Progenitor cell of endocrine pancreas (in vitro differentiated cells): Measurements from ENCODE around the gene SYAP1. TPM values are rescaled to one million over a fixed set of nuclear protein-coding genes. Genes with fewer than 3 reads are reported as not detected.

Source experiments
- DNase-seq: peaks from one replicate; pipeline ENCODE4 v3.0.0; 2021; ENCODE audit warnings: low spot score; ENCODE audit not compliant: unreplicated experiment
- H3K27ac Mint-ChIP-seq: 2 replicates; pipeline ENCODE4 v1.8.0; 2021; ENCODE audit warnings: mild to moderate bottlenecking, moderate library complexity, mixed read lengths
- H3K27me3 Mint-ChIP-seq: 2 replicates; pipeline ENCODE4 v1.8.0; 2021; ENCODE audit warnings: mixed read lengths
- H3K36me3 Mint-ChIP-seq: 2 replicates; pipeline ENCODE4 v1.8.0; 2022; ENCODE audit warnings: mixed read lengths; ENCODE audit not compliant: insufficient read depth
- H3K4me1 Mint-ChIP-seq: 2 replicates; pipeline ENCODE4 v1.8.0; 2021; ENCODE audit warnings: low read depth, mixed read lengths
- H3K4me3 Mint-ChIP-seq: 2 replicates; pipeline ENCODE4 v1.8.0; 2021; ENCODE audit warnings: low read depth, mild to moderate bottlenecking, moderate library complexity, mixed read lengths
- H3K9me3 Mint-ChIP-seq: 2 replicates; pipeline ENCODE4 v1.8.0; 2021; ENCODE audit warnings: low read depth, mixed read lengths
- CTCF ChIP-seq: fragments of 200-600 bp; sonication (generic); IDR thresholded peaks from one replicate; pipeline ENCODE4 v1.5.0; 2021; ENCODE audit warnings: antibody characterized with exemption, mild to moderate bottlenecking; ENCODE audit not compliant: unreplicated experiment
- total RNA-seq: library from RNA; stranded (reverse); gene quantifications from 2 replicates; pipeline ENCODE4 v1.2.1, GENCODE V29; 2021

Gene SYAP1
- total RNA-seq, 1 donor from 2014 or later = 59.0 TPM

GRCh38 chrX:16705370-16705769 lies 14.0 kb upstream of the SYAP1 start:
- no peak for DNase-seq
- no peak for TF ChIP-seq CTCF
- Mint-ChIP-seq H3K27ac (no peak overlapping the region), H3K4me1 (peaks cover 3% of the 10 kb centered on the region), H3K9me3 (no peaks in the 10 kb centered on the region), H3K36me3 (peaks cover 38% of the 10 kb centered on the region), H3K4me3 (no peak overlapping the region), H3K27me3 (no peaks in the 10 kb centered on the region)

- H3K4me3 Mint-ChIP-seq = no peak overlapping the region
- peaks cover 15% of the 10 kb centered on the region for H3K4me1 Mint-ChIP-seq
- no peaks in the 10 kb centered on the region for H3K9me3 Mint-ChIP-seq
- H3K27me3 Mint-ChIP-seq = no peaks in the 10 kb centered on the region
- TF ChIP-seq CTCF = no peak
- DNase-seq = no peak
- peaks cover 23% of the 10 kb centered on the region for H3K36me3 Mint-ChIP-seq
- no peak overlapping the region for H3K27ac Mint-ChIP-seq
These were observed 11.4 kb upstream of the SYAP1 start for GRCh38 chrX:16708016-16708415.

- no peaks in the 10 kb centered on the region for H3K27me3 Mint-ChIP-seq
- H3K27ac Mint-ChIP-seq = peak overlapping the region; percentile 95
- H3K36me3 Mint-ChIP-seq = peaks cover 16% of the 10 kb centered on the region
- no peak for TF ChIP-seq CTCF
- H3K4me3 Mint-ChIP-seq = peak overlapping the region; percentile 93
- H3K4me1 Mint-ChIP-seq = peaks cover 14% of the 10 kb centered on the region
- no peak for DNase-seq
- no peaks in the 10 kb centered on the region for H3K9me3 Mint-ChIP-seq
These were observed 8.1 kb upstream of the SYAP1 start for GRCh38 chrX:16711219-16711811.

GRCh38 chrX:16711893-16712547 lies 7.4 kb upstream of the SYAP1 start:
- Mint-ChIP-seq H3K27me3 (no peaks in the 10 kb centered on the region), H3K9me3 (no peaks in the 10 kb centered on the region), H3K27ac (peak overlapping the region; percentile 99), H3K4me1 (peaks cover 14% of the 10 kb centered on the region), H3K4me3 (peak overlapping the region; percentile 93), H3K36me3 (peaks cover 15% of the 10 kb centered on the region)
- DNase-seq = peak; percentile 38
- TF ChIP-seq CTCF = no peak

GRCh38 chrX:16712548-16713155 lies 6.8 kb upstream of the SYAP1 start, which contains the start of gene CTPS2:
TSS of gene CTPS2 (minus strand) at chrX:16712669. CDS start at chrX:16702902, 9,767 bp downstream.
- Mint-ChIP-seq H3K27me3 (no peaks in the 10 kb centered on the region), H3K27ac (peak within 1 kb of the TSS; percentile 99), H3K9me3 (no peaks in the 10 kb centered on the region), H3K36me3 (peaks cover 9% of the 10 kb centered on the region), H3K4me3 (peak within 1 kb of the TSS; percentile 93), H3K4me1 (peaks cover 14% of the 10 kb centered on the region)
- peak; percentile 32 for TF ChIP-seq CTCF
- peak; percentile 64 for DNase-seq
